Kidney (tissue), 14 donors: ENCODE data around the gene ITGAL. TPM values are rescaled to one million over a fixed set of nuclear protein-coding genes. Genes with fewer than 3 reads are reported as not detected.
A peak's percentile ranks its signal among the peaks of the same experiment; 100 is the strongest.
"Not testable (repeated sequence)": the region's sequence is repeated elsewhere in the genome, so short reads cannot be mapped to it uniquely, and the experiment has no call there.

Source experiments
- DNase-seq, 5 donors: peaks; one replicate each; pipeline ENCODE4 v3.0.0-alpha.2; 2013 to 2020
- FAIRE-seq: peaks from 2 replicates; lab custom pipeline; 2012; peaks lifted over from hg19 to GRCh38; lab: Jason Lieb, UNC
- H3K27ac ChIP-seq, 2 donors: one replicate each; pipeline ENCODE4 v1.7.0; 2013; ENCODE audit warnings: low read depth in 2 of 2, low read length in 2 of 2, inconsistent platforms in 1 of 2
- H3K27me3 ChIP-seq: one replicate; pipeline ENCODE4 v1.7.1; 2013; ENCODE audit warnings: low read length, inconsistent platforms; ENCODE audit not compliant: control insufficient read depth, insufficient read depth
- H3K36me3 ChIP-seq, 3 donors: one replicate each; pipeline versions ENCODE4 v1.7.0 to v1.7.1; 2013; ENCODE audit warnings: low read length in 3 of 3, control low read depth in 1 of 3, inconsistent platforms in 1 of 3; ENCODE audit not compliant: insufficient read depth in 3 of 3, control insufficient read depth in 2 of 3
- H3K4me1 ChIP-seq, 3 donors: one replicate each; pipeline versions ENCODE4 v1.7.0 to v1.7.1; 2013; ENCODE audit warnings: low read length in 3 of 3, inconsistent platforms in 1 of 3, low read depth in 1 of 3; ENCODE audit not compliant: control insufficient read depth in 2 of 3, insufficient read depth in 2 of 3
- H3K4me3 ChIP-seq, 3 donors: one replicate each; pipeline versions ENCODE4 v1.7.0 to v1.8.1; 2013; ENCODE audit warnings: low read length in 3 of 3, control low read depth in 1 of 3, inconsistent platforms in 1 of 3
- H3K9ac ChIP-seq, 3 donors: one replicate each; pipeline versions ENCODE4 v1.7.0 to v1.7.1; 2013; ENCODE audit warnings: low read length in 3 of 3, control low read depth in 1 of 3, inconsistent platforms in 1 of 3
- H3K9me3 ChIP-seq, 3 donors: one replicate each; pipeline versions ENCODE4 v1.7.0 to v1.7.1; 2013; ENCODE audit warnings: low read length in 3 of 3, control low read depth in 1 of 3, inconsistent platforms in 1 of 3; ENCODE audit not compliant: control insufficient read depth in 2 of 3, insufficient read depth in 1 of 3
- CTCF ChIP-seq: IDR thresholded peaks from 3 replicates; pipeline ENCODE4 v1.5.1; 2012; ENCODE audit warnings: mild to moderate bottlenecking, moderate library complexity, borderline replicate concordance; ENCODE audit not compliant: insufficient read depth; ENCODE audit errors: extremely low read depth
- intact Hi-C: fragments of 100-400 bp; cut with DNase I; formaldehyde crosslinking; loops from one replicate; pipeline ENCODE4 v1.11.1; 2022
- polyA plus RNA-seq: library from polyadenylated mRNA; stranded (reverse); fragments of 350-450 nt; fragmentation: Illumina TruSeq; extraction: RNeasy Lipid Tissue Mini Kit (QIAGEN cat#74804); gene quantifications from one replicate; pipeline ENCODE4 v1.2.3, GENCODE V29; 2014; ENCODE audit warnings: low read depth, low replicate concordance; ENCODE audit not compliant: insufficient read depth
- total RNA-seq: library from RNA; stranded (reverse); fragmentation: NEBNext Ultra II Directional; extraction: Animal tissue kit (Norgen Biotek cat#: 25700); gene quantifications from one replicate; pipeline ENCODE4 v1.2.1, GENCODE V29; 2021
- donor health status: control.
- donor health status: control.
- donor health status: control.
- donor health status: control.
- donor health status: control.
- donor health status: DM: yes; HTN: yes; CAD: no.
- donor health status: Normal renal cell carcinoma (clear cell type).

The ITGAL gene
- total and polyA plus RNA-seq, 2 donors from 2014 or later = 0.56 to 19.6 TPM

DNA sequence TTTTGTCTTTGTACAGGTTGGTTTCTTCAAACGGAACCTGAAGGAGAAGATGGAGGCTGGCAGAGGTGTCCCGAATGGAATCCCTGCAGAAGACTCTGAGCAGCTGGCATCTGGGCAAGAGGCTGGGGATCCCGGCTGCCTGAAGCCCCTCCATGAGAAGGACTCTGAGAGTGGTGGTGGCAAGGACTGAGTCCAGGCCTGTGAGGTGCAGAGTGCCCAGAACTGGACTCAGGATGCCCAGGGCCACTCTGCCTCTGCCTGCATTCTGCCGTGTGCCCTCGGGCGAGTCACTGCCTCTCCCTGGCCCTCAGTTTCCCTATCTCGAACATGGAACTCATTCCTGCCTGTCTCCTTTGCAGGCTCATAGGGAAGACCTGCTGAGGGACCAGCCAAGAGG lies 48.9 kb downstream of the ITGAL start:
- Histone ChIP-seq H3K36me3 (no peaks in the 10 kb centered on the region), H3K27me3 (no peaks in the 10 kb centered on the region), H3K9ac (peak overlapping the region in 1 of 3 donors; percentile 34), H3K4me3 (no peak overlapping the region), H3K9me3 (no peaks in the 10 kb centered on the region), H3K4me1 (peaks cover 0 to 15% (median 12%) of the 10 kb centered on the region in 3 donors), H3K27ac (no peak overlapping the region)
- intact Hi-C loops = no loop called here
- DNase-seq (peak in 1 of 5 donors; percentile 53), FAIRE-seq (no peak)
- TF ChIP-seq CTCF = no peak

GRCh38 chr16:30521873-30522641 lies 49.5 kb downstream of the ITGAL start:
- DNase-seq = peak; percentile 72 to 88 (median 82)
- intact Hi-C loops = no loop called here
- FAIRE-seq = peak; percentile 3

GRCh38 chr16:30522702-30523463 lies 50.3 kb downstream of the ITGAL start:
- H3K27ac ChIP-seq, H3K4me3 ChIP-seq, intact Hi-C loops, H3K9ac ChIP-seq, H3K27me3 ChIP-seq, H3K36me3 ChIP-seq, FAIRE-seq, H3K9me3 ChIP-seq: not testable (repeated sequence)
- peak in 1 of 5 donors; percentile 25 for DNase-seq
- peaks cover 4 to 19% (median 17%) of the 10 kb centered on the region in 3 donors for H3K4me1 ChIP-seq

More at GRCh38 chr16:30521873-30522641, 49.5 kb downstream of the ITGAL start:
- peaks cover 0 to 15% (median 12%) of the 10 kb centered on the region in 3 donors for H3K4me1 ChIP-seq
- TF ChIP-seq CTCF = peak; percentile 4
- H3K27ac ChIP-seq = peak overlapping the region in 1 of 2 donors; percentile 33
- H3K9ac ChIP-seq = peak overlapping the region in 1 of 3 donors; percentile 34
- no peaks in the 10 kb centered on the region for H3K9me3 ChIP-seq
- no peaks in the 10 kb centered on the region for H3K36me3 ChIP-seq
- H3K4me3 ChIP-seq = peak overlapping the region in 1 of 3 donors; percentile 17
- H3K27me3 ChIP-seq = no peaks in the 10 kb centered on the region
